Adrenal gland (tissue), 5 donors: ENCODE measurements around the gene ALX1.

Experiments used
- CTCF ChIP-seq, 6 experiments: fragments of 450-650 bp in 4 of 6; fragments of 200-600 bp in 2 of 6; sonication (generic) in 1 of 6; IDR thresholded peaks; 1 replicate in 5 of 6; 2 replicates in 1 of 6; pipeline versions ENCODE4 v1.5.1 to v1.8.0; 2016 to 2021; ENCODE audit warnings: antibody characterized with exemption in 6 of 6, mild to moderate bottlenecking in 2 of 6, moderate library complexity in 1 of 6
- POLR2A ChIP-seq, 2 donors: fragments of 450-650 bp; IDR thresholded peaks; one replicate each; pipeline ENCODE4 v1.6.1; 2017; ENCODE audit warnings: antibody characterized with exemption in 2 of 2, mild to moderate bottlenecking in 2 of 2, moderate library complexity in 1 of 2
- donor health status: DM: no; HTN: no; CAD: no.

- TF ChIP-seq CTCF (IDR thresholded peaks at IDR 0.05) = no peak
- no peak for TF ChIP-seq POLR2A (IDR thresholded peaks at IDR 0.05)
Measured at GRCh38 chr12:85281636-85282312, 1.8 kb downstream of the ALX1 start.
